GM18873 (cell line): ENCODE results near the gene CDKN1C.

Experiments
- ATAC-seq: cut with Tn5 transposase; IDR thresholded peaks from one replicate; pipeline ENCODE4 v1.9.1; 2021; ENCODE audit warnings: mild to moderate bottlenecking, moderate library complexity, moderate number of reproducible peaks; ENCODE audit not compliant: unreplicated experiment, low FRiP score

The CDKN1C gene

DNA sequence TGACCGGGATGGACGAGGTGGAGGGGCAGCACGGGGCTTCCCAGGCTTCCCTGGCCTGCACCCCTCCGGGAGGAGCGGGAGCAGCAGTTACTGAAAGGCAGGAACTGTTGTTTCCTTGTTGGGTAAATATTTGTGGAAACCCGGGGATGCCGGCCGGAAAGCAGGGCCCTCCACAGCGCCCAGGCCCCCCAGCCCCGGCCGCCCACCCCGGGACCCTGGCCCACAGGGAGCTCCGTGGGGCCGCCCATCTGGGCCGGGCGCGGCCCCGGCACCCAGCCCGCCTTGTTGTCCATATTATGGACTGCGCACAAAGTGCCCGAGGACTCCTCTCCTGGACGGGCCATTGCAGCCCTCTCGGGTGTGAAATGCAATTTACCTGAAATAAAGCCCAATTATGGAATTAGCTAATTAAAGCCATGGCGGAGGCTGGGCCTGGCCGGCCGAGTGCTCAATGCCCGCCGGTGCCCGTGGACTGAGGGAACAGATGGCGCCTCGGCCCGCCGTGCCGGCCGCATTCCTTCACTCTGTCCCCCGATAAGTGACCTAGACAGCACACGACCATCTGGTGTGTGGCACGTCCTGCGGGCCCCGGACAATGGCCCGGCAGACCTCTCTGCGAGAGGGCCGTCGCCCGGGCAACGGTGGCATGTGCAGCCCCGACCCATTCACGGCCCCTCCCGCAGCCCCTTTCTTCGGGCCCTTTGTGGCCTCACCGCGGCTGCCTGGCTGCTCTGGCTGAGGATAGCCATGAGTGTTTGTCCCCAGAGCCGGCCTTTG lies 35.4 kb downstream of the CDKN1C start:
- no peak for ATAC-seq

DNA sequence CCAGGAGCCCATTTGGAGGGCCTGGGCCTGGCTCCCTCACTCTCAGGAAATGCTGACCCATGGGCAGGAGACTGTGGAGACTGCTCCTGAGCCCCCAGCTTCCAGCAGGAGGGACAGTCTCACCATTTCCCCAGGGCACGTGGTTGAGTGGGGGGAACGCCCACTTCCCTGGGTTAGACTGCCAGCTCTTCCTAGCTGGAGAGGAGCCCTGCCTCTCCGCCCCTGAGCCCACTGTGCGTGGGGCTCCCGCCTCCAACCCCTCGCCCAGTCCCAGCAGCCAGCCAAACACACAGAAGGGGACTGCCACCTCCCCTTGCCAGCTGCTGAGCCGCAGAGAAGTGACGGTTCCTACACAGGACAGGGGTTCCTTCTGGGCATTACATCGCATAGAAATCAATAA lies 37.1 kb downstream of the CDKN1C start:
- no peak for ATAC-seq

DNA sequence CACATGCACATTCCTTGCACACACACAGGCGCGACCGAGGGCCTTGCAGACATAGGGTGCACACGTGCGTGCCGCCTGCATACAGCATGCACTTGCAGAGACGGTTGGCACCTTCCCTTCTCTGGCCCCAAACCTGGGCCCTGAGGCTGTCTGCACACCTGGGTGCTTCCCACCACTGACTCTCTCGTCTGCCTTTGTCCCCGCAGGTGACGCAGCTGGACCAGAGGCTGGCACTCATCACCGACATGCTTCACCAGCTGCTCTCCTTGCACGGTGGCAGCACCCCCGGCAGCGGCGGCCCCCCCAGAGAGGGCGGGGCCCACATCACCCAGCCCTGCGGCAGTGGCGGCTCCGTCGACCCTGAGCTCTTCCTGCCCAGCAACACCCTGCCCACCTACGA lies 38.0 kb downstream of the CDKN1C start:
- ATAC-seq: no peak

DNA sequence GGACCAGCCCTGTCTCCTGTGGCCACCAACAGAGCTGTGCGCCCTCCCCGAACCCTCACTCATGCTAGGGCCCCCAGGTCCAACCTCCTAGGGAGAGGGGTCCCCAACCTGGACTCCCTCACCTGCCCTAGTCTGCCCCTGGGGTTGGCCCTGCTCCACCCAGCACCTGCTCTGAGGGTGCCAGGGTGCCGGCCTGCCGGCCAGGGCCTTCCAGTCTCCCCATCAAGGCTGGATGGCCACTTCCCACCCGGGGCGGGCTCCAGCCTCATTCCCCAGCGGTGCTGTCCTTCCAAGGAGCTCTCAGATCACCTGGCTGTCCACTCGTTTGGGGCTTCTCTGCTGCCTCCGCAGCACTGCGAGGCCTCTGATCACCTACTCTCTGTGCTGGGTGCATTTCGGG lies 39.1 kb downstream of the CDKN1C start:
- no peak for ATAC-seq

DNA sequence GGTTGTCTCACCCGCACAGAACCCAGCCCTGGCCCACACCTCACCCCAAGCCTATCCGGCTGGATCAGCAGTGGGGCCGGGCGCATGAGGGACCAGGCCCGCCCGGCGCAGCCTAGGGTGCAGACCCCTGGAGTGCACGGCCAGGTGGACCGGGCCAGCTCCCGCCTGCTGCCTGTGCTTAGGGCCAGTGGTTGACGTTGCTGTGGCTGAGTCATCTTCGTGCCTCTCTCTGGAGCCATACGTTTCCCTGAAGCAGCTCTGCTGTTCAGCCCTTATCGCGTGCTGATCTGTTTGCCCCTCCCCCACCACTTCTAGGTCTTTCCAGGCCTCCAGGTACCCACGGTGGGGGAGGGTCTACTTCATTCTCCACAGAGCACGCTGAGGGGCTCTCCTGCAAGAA lies 39.5 kb downstream of the CDKN1C start:
- ATAC-seq: no peak

DNA sequence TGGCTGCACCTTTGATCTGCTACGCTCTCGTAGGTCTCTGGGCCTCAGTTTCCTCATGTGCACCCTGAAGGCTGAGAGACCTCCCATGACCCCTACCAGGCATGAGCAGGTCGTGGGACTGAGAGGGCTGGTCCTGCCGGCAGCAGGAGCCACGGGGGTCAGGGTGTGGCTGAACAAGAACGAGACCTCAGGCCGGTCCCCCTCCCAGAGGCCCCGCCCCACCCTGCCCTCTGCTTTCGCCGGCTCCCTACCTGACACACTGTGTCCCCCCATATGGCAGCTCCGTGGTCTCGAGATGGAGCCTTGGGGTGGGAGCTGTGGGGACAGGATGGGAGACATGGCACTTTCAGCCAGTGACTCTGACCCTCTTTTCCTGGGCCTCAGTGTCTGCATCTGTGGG lies 40.6 kb downstream of the CDKN1C start:
- ATAC-seq: no peak

DNA sequence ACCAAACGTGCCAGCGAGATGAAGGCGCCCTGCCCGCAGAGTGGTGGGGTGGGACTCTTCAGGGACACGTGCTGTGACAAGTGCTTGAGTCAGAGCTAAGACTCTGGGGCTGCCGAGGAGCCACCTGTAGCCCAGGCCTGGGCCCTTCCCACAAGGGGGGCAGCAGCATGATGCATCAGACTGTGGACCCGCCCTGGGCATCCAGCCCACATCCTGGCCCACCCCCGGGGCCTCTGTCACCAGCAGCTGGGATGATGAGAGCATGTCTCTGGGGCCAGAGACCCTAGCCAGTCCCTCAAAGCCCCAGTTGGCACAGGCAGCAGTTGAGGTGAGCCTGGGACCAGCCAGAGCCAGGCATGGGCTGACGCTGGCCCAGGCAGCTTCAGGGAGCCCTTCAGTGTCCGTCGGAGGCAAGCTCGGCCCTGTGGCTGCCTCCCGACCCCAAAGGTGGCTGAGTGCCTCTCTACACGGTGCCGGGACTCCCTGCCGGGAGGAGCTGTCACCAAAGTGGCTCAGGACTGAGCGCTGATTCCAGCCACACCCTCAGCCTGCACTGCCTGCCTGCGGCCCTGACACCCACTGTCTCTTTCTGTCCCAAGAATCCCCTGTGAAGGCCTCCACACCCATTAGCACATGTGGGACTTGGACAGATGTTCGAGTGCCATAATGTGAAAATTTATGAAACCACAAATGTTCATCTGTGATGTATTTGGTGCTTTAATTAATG lies 41.3 kb downstream of the CDKN1C start:
- no peak for ATAC-seq

DNA sequence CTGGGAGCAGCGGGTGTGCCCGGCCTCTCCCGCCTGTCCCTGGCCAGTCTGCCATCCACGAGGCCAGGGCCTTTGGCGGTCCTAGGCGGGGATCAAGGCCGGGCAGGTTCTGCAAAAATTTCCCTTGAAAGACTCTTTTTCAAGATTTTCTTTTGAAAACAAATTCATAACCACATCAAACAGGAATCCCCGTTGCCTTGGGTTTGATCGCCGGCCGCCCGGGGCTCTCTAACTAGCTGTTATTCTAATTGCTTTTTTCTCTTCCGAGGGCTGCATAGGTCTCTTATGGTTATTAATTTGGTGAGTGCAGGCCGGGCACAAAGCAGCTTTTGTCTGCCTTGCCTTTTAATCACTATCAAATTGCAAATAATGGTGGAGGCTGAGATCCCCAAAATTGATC lies 42.0 kb downstream of the CDKN1C start:
- no peak for ATAC-seq

DNA sequence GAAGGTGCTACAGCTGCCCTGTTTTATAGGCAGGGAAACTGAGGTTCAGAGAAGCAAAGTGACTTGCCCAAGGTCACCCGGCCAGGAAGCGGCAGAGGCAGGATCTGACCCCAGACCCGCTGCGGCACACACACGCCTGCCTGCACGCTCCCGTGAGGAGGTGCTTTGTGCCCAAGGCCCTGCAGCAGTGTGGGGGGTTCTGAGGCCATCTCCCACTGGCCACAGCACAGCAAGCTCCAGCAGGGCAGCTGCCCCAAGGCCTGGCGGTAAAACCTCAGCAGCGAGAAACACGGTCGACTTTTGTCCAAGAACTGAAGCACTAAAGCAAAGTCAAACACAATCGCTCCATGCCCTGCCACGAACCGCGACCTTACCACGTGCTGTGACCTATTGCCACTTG lies 42.7 kb downstream of the CDKN1C start:
- no peak for ATAC-seq

DNA sequence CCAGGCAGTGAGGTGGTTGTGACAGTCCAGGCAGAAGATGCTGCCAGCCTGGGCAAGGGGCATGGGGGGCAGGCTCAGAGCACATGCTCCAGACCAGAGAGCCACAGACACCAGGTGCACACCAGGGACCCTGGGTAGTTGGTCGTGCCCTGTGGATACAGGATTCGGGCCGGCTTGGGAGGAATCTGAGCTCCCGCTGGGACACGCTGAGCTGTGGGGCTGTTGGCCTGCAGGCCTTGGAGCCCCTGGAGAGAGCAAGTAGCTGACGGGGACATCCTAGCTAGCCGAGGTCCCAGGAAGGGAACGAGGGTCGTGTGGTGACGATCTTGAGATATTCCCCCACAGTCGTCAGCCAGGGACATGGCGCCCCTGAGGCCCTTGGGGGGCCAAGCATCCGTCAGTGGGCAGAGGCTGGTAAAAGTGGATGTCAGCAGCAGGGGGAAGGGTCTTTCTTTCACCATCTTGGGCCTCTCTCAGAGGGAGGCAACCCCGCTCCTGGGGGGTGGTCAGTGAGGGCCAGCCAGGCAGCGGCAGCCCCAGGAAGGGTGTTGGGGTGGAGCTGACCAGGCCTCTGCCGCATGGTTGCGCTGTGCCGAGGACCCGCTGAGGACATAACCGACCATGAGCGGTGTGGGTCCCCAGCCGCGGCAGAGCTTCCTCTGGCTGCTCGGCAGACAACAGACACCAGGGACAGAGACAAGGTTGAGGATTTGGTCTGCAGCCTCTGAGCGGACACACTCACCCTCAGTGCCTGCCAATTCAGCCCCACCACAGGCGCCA lies 44.0 kb downstream of the CDKN1C start:
- no peak for ATAC-seq

DNA sequence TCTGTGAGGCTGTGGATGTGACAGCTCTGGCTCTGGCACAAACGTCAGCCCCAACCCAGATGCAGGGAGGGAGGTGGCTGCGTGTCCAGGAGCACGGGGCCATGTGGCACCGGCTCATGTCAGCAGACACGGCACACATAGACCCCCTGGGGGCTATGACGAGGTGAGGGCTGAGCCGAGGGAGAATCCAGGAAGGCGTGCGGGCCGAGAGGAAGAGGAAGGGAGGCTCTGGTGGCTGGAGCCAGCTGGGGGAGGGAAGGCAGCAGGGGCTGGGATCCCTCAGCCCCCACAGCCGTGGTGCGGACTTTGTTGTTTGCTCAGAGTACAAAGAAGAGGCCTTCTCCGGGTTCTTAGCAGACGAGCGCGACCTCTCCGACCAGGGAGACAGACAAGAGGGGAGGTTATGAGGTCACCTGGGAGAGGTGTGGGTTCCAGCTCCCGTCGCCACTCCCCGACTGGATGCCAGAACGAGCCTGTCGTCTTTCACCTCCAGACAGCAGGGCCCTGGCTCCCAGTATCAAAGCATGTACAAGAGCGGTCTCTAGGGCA lies 46.1 kb downstream of the CDKN1C start:
- ATAC-seq: no peak

DNA sequence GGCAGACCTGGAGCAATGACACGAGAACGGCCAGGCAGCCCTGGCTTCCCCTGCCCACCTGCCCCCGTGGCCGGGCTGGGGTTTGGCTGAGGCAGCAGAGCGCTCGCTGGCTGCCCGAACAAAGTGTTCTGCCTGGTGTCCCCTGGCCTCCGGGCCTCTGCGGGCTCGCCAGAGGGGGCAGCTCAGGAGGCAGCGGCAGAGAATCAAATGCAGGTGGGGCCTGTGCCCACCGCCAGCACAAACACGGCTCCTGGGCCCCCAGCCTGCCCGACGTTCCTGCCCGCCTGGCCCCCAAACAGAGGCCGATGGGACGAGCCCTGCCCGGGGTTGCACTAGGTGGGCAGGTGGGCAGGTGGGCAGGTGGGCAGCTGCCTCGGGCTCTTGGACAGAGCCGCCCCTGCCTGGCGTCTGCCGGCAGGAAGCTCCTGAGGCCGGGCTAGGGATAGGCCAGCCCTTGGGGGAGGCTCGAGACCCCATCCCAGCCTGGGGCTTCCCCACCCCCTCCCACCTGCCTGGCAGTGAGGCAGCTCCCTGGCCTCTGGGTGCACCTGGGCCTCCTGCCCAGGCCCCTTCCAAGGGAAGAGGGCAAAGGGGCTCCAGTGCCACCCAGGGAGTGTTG lies 46.8 kb downstream of the CDKN1C start:
- no peak for ATAC-seq

DNA sequence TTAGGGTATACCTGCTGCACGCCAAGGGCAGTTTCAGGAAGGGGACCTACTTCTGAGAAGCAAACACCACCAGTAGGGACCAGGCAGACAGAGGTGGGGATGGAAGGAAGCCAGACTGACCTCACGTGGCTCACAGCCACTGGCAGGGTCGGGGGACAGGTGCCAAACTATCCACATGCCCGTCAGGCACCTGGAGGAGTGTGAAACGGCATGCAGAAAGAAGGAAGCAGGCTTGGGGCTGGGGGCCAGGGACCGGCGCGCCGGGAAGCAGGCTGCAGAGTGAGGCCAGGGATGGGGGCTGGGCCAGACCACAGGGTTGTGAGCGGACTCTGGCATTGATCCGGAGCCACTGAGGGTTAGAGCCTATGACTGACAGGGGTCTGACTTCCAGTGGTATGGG lies 47.5 kb downstream of the CDKN1C start:
- ATAC-seq: no peak

DNA sequence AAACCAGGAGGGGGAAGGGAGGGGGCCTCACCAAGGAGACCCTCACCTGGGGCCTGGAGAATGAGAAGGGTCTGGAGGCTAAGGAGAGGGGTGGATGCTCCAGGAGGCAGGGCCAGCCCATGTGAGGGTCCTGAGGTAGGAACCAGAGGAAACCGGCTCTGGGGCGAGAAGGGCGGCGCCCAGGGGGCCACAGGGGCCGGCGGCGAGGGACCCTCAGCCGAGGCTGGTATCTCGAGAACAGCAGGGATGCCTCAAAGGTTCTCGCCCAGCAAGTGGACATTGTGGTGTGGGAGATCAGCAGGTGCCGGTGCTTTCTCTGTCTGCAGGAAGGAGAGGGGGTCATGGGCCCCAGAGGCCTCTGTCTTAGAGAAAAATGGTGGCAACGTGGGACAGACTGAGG lies 47.9 kb downstream of the CDKN1C start:
- ATAC-seq: no peak

DNA sequence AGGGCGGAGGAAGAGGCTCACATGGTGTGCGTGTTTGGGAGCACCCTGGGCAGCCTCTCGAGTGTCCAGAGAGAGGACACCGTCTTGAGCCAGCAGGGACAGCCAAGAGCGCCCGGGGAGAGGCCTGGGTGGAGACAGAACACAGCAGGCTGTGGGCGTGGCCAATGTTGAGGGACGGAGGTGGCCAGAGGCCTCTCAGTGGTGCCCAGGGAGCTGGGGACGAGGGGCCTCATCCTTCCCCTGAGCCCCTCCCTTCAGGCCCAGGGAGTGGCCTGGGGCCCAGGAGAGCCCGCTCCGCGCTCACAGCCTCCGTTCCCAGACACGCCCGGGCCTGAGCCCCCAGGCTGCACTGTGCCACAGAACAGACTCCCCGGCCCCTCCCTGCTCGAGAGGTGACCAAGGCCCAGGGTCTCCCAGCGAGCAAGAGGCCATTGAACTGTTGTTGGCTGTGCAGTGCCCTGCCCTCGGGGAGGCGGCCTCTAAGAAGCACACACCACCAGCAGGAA lies 48.4 kb downstream of the CDKN1C start:
- no peak for ATAC-seq

DNA sequence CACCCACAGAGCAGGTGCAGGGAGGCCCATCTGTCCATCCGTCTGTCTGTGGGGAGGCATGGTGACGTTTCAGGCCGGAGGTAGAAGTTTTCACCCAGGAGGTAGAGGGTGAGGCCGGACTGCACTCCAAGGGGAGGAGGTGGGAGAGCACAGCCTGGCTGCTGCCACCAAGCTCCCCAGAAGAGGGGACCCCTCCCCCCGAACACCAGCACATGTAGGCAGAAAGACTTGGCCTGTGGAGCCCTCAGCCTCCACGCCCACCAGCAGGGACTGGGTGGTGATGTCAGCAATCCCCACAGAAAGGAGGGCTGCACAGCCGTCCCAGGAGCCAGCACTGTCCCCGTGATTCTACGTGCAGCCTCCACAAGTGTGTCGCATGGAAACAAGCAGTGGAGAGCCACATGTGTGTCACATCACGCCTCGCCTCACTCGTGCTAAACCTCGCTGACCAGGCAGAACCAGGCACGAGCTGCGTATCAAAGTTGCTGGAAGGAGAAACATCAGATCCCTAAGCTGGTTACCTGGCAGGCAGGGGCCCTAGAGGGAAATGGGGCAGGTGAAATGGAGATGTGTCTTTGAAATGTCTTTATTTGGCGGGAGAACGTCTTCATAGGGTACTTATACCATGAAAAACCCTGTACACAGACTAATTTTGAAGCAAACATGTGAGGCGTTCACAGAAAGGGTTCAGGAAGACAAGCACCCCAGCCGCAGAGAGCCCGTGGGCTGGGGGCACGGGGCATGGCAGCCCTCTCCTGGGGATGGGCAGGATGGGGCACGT lies 49.1 kb downstream of the CDKN1C start:
- ATAC-seq: no peak

DNA sequence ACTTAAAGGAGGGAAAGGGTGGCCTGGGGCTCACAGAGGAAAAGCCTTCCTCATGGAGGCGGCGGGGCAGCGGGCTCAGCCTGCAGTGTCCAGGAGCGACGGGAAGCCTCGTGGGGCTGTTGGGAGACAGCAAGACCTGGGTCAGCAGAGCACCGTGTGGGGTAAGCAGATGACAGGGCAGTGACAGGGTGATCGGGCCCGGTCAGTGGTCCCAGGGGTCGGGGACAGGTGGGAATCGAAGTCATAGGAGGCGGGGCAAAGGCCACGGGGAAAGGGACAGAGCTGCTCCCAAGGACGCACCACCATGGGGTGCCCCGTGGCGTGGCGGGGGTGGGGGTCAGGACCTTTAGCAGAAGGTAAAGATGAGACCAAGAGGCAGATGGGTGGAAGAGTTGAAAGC lies 49.8 kb downstream of the CDKN1C start:
- no peak for ATAC-seq

DNA sequence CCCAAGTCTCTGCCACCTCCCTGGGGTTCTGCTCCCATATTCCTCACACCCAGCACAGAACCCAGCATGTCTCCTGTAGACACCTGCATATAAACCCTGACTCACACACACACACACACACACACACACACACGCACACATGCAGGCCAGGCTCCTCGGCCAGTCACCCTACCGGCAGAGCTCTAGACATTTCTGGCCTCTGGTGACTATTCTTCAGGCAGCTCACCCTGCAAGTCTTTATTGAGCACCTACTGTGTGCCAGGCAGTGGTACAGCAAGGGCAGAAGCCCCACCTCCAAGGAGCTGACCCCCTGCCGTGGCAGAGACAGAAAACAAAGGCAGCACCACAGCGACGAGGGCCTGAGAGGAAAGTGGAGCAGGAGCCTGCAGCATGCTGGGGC lies 50.3 kb downstream of the CDKN1C start:
- ATAC-seq: no peak

DNA sequence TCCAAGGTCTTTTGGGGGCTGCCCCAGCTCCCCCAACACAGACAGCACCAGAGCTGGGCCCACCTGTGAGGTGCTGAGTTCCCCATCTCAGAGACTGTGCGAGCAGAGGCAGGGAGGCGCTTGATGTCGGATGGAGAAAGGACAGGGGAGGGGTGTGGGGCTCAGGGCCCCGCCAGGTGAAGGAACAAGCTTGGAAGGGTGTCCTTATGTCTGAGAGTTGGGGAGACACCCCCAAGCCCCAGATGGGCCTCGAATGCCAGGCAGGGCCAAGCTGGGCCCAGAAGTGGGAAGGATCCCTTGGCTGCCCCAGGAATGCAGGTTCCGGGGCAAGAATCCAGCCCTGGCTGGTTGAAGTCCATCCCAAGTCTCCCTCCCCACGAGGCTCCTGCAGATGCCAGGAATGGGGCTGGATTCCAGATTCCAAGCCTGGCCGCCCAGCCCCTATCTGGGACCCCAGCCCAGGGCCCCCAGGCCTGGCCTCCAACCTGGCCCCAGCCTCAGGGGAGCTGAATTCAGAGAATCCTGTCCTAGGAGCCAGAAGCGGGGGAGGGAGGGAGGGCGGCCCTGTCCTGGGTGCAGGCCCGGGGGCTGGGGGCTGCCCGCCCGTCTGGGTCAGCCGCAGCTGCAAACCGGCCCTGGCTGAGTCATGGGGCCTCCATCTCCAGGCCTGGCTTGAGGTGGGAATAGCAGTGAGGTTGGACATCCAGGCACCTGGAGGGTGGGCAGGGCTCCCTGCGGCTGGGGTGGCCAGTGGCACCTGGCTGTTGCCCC lies 50.9 kb downstream of the CDKN1C start:
- ATAC-seq: no peak
